ENCODE measurements around the gene LRRC71.
"Not testable (repeated sequence)": the region's sequence is repeated elsewhere in the genome, so short reads cannot be mapped to it uniquely, and the experiment has no call there.

The LRRC71 gene

GRCh38 chr1:156906206-156906906 is 14.1 kb upstream of the LRRC71 start:
- no peak for DNase-seq

- no peak for DNase-seq
Measured at GRCh38 chr1:156908541-156908940, 11.9 kb upstream of the LRRC71 start.

GRCh38 chr1:156908955-156909354 is 11.5 kb upstream of the LRRC71 start:
- no peak for DNase-seq

- no peak for DNase-seq
Measured at GRCh38 chr1:156909671-156910070, 10.8 kb upstream of the LRRC71 start.

GRCh38 chr1:156910309-156910782 is 10.1 kb upstream of the LRRC71 start:
- peak; percentile 42 to 45 for DNase-seq

- no peak for DNase-seq
Measured at GRCh38 chr1:156911577-156912298, 8.7 kb upstream of the LRRC71 start.

- DNase-seq, result no peak
Measured at GRCh38 chr1:156912310-156912709, 8.1 kb upstream of the LRRC71 start.

GRCh38 chr1:156912861-156913808 is 7.3 kb upstream of the LRRC71 start:
- no peak for DNase-seq

- no peak for DNase-seq
Measured at GRCh38 chr1:156913809-156914387, 6.5 kb upstream of the LRRC71 start.

GRCh38 chr1:156914440-156914856 is 6.0 kb upstream of the LRRC71 start:
- no peak for DNase-seq

GRCh38 chr1:156921053-156921529 is 659 bp downstream of the LRRC71 start:
- no peak for DNase-seq

- DNase-seq, result no peak
Measured at GRCh38 chr1:156922986-156923669, 2.7 kb downstream of the LRRC71 start.

- DNase-seq, result no peak
Measured at GRCh38 chr1:156923670-156924477, 3.4 kb downstream of the LRRC71 start.

GRCh38 chr1:156924478-156925153 is 4.2 kb downstream of the LRRC71 start:
- DNase-seq, result no peak

- DNase-seq, result no peak
Measured at GRCh38 chr1:156925154-156926010, 5.0 kb downstream of the LRRC71 start.

GRCh38 chr1:156926175-156926574 is 5.7 kb downstream of the LRRC71 start:
- DNase-seq, result no peak

- DNase-seq, result not testable (repeated sequence)
Measured at GRCh38 chr1:156926695-156927094, 6.3 kb downstream of the LRRC71 start.

- DNase-seq, result peak; percentile 59 to 63
Measured at GRCh38 chr1:156927215-156928042, 7.0 kb downstream of the LRRC71 start.

Data from activated CD4-positive, alpha-beta T cell treated with anti-CD3 and anti-CD28 coated beads, Interleukin-2, amount 50 U/mL, for 4 hours (primary cell).